ENCODE measurements around the gene PCDHGB2. TPM values are rescaled to one million over a fixed set of nuclear protein-coding genes. Genes with fewer than 3 reads are reported as not detected.
A peak's percentile ranks its signal among the peaks of the same experiment; 100 is the strongest.
"Not testable (repeated sequence)": the region's sequence is repeated elsewhere in the genome, so short reads cannot be mapped to it uniquely, and the experiment has no call there.

Gene PCDHGB2
- total RNA-seq, 1 experiment from 2014 or later = 9.8 TPM

GRCh38 chr5:141388661-141389060, 28.9 kb downstream of the PCDHGB2 start:
- H3K4me1 ChIP-seq = no peaks in the 10 kb centered on the region
- H3K36me3 ChIP-seq = peaks cover 37% of the 10 kb centered on the region
- no peak overlapping the region for H3K27ac ChIP-seq
- H3K4me3 ChIP-seq = no peak overlapping the region
- no peak for DNase-seq
- no peaks in the 10 kb centered on the region for H3K27me3 ChIP-seq
- peaks cover 9% of the 10 kb centered on the region for H3K9me3 ChIP-seq (replicated peaks)

- Histone ChIP-seq H3K4me1 (no peaks in the 10 kb centered on the region), H3K9me3 (replicated peaks) (peaks cover 12% of the 10 kb centered on the region), H3K36me3 (peaks cover 34% of the 10 kb centered on the region), H3K4me3 (no peak overlapping the region), H3K27me3 (no peaks in the 10 kb centered on the region), H3K27ac (no peak overlapping the region)
- no peak for DNase-seq
These were observed 29.6 kb downstream of the PCDHGB2 start for GRCh38 chr5:141389153-141390042.

GRCh38 chr5:141392429-141393198, 32.8 kb downstream of the PCDHGB2 start, which contains the start of gene PCDHGA8:
Gene PCDHGA8, plus strand, starts transcription at chr5:141392633. Its CDS starts 181 bp downstream, at chr5:141392814.
- H3K36me3 ChIP-seq = peaks cover 16% of the 10 kb centered on the region
- no peak within 1 kb of the TSS for H3K27ac ChIP-seq
- no peak for DNase-seq
- peaks cover 6% of the 10 kb centered on the region for H3K9me3 ChIP-seq (replicated peaks)
- no peak within 1 kb of the TSS for H3K4me3 ChIP-seq
- no peaks in the 10 kb centered on the region for H3K4me1 ChIP-seq
- H3K27me3 ChIP-seq = no peaks in the 10 kb centered on the region

- Histone ChIP-seq H3K27ac (no peak overlapping the region), H3K27me3 (no peaks in the 10 kb centered on the region), H3K36me3 (peaks cover 16% of the 10 kb centered on the region), H3K4me3 (no peak overlapping the region), H3K4me1 (no peaks in the 10 kb centered on the region), H3K9me3 (replicated peaks) (peaks cover 6% of the 10 kb centered on the region)
- no peak for DNase-seq
These were observed 33.5 kb downstream of the PCDHGB2 start for GRCh38 chr5:141393267-141393666.

- H3K27me3 ChIP-seq; H3K4me3 ChIP-seq; H3K9me3 ChIP-seq (replicated peaks); DNase-seq; H3K4me1 ChIP-seq; H3K27ac ChIP-seq: not testable (repeated sequence)
- peaks cover 21% of the 10 kb centered on the region for H3K36me3 ChIP-seq
These were observed 34.8 kb downstream of the PCDHGB2 start for GRCh38 chr5:141394401-141395187.

GRCh38 chr5:141397756-141398551, 38.2 kb downstream of the PCDHGB2 start, which contains the start of gene PCDHGB5:
Gene PCDHGB5, plus strand, starts transcription at chr5:141397947. Its CDS starts 181 bp downstream, at chr5:141398128.
- not testable (repeated sequence) for H3K4me1 ChIP-seq, H3K4me3 ChIP-seq, H3K27me3 ChIP-seq, DNase-seq, H3K27ac ChIP-seq
- Histone ChIP-seq H3K9me3 (replicated peaks) (peaks cover 13% of the 10 kb centered on the region), H3K36me3 (peaks cover 31% of the 10 kb centered on the region)

GRCh38 chr5:141398608-141399007, 38.8 kb downstream of the PCDHGB2 start:
- no peak overlapping the region for H3K4me3 ChIP-seq

GRCh38 chr5:141399555-141400258, 39.9 kb downstream of the PCDHGB2 start:
- Histone ChIP-seq H3K36me3 (peaks cover 25% of the 10 kb centered on the region), H3K4me3 (no peak overlapping the region), H3K27ac (no peak overlapping the region), H3K27me3 (no peaks in the 10 kb centered on the region), H3K4me1 (no peaks in the 10 kb centered on the region), H3K9me3 (replicated peaks) (peaks cover 9% of the 10 kb centered on the region)
- no peak for DNase-seq

More at GRCh38 chr5:141398608-141399007, 38.8 kb downstream of the PCDHGB2 start:
- H3K9me3 ChIP-seq (replicated peaks) = peaks cover 12% of the 10 kb centered on the region
- H3K27me3 ChIP-seq = no peaks in the 10 kb centered on the region
- DNase-seq = no peak
- H3K27ac ChIP-seq = no peak overlapping the region
- H3K4me1 ChIP-seq = no peaks in the 10 kb centered on the region
- H3K36me3 ChIP-seq = peaks cover 30% of the 10 kb centered on the region

GRCh38 chr5:141402553-141403243, 42.9 kb downstream of the PCDHGB2 start, which contains the start of gene PCDHGA9:
Gene PCDHGA9, plus strand, starts transcription at chr5:141402778. Its CDS starts 175 bp downstream, at chr5:141402953.
- Histone ChIP-seq H3K4me1 (no peaks in the 10 kb centered on the region), H3K9me3 (replicated peaks) (peaks cover 7% of the 10 kb centered on the region), H3K4me3 (no peak within 1 kb of the TSS), H3K27me3 (no peaks in the 10 kb centered on the region), H3K27ac (no peak within 1 kb of the TSS), H3K36me3 (peaks cover 25% of the 10 kb centered on the region)
- peak in 1 of 2 experiments; percentile 11 for DNase-seq

GRCh38 chr5:141403387-141403786, 43.6 kb downstream of the PCDHGB2 start:
- Histone ChIP-seq H3K4me1 (no peaks in the 10 kb centered on the region), H3K27me3 (no peaks in the 10 kb centered on the region), H3K36me3 (peaks cover 25% of the 10 kb centered on the region), H3K4me3 (no peak overlapping the region), H3K9me3 (replicated peaks) (peaks cover 6% of the 10 kb centered on the region), H3K27ac (no peak overlapping the region)
- DNase-seq = no peak

GRCh38 chr5:141407790-141408505, 48.2 kb downstream of the PCDHGB2 start, which contains the start of gene PCDHGB6:
Gene PCDHGB6, plus strand, starts transcription at chr5:141408021. Its CDS starts 182 bp downstream, at chr5:141408203.
- H3K4me1 ChIP-seq, DNase-seq, H3K4me3 ChIP-seq: not testable (repeated sequence)

More at GRCh38 chr5:141407790-141408505, 48.2 kb downstream of the PCDHGB2 start, which contains the start of gene PCDHGB6:
- not testable (repeated sequence) for H3K27me3 ChIP-seq; H3K9me3 ChIP-seq (replicated peaks); H3K27ac ChIP-seq
- peaks cover 10% of the 10 kb centered on the region for H3K36me3 ChIP-seq
